MG63 (cell line): Measurements from ENCODE around the gene PCDHGA5. TPM values are rescaled to one million over a fixed set of nuclear protein-coding genes. Genes with fewer than 3 reads are reported as not detected.

Experiments
- total RNA-seq: library from RNA; depleted of rRNA; stranded (reverse); fragments of >200 nt; shearing (Covaris generic); gene quantifications from 2 replicates; pipeline ENCODE4 v1.2.3, GENCODE V29; 2014; ENCODE audit warnings: low replicate concordance; rRNA removed

PCDHGA5 gene
- total RNA-seq, 1 experiment from 2014 or later, result not detected

Other genes with a start within 250 kb of the PCDHGA5 start
- gene PCDHB4, start 242.3 kb upstream of the PCDHGA5 start, total RNA-seq, result not detected in 2 replicates
- gene PCDHB5, start 229.0 kb upstream of the PCDHGA5 start, total RNA-seq, result 2.3 TPM in 1 of 2 replicates, not detected in the other
- 0.10 TPM in 1 of 2 replicates, not detected in the other for gene PCDHB6, start 214.1 kb upstream of the PCDHGA5 start, total RNA-seq
- gene PCDHB7, start 191.5 kb upstream of the PCDHGA5 start, total RNA-seq, result 0.46 TPM in 1 of 2 replicates, not detected in the other
- gene PCDHB8, start 186.4 kb upstream of the PCDHGA5 start, total RNA-seq, result not detected in 2 replicates
- 0.10 and 1.2 TPM in 2 replicates for gene PCDHB16, start 181.8 kb upstream of the PCDHGA5 start, total RNA-seq
- 1.9 TPM in 1 of 2 replicates, not detected in the other for gene PCDHB9, start 177.0 kb upstream of the PCDHGA5 start, total RNA-seq
- gene PCDHB10, start 171.8 kb upstream of the PCDHGA5 start, total RNA-seq, result 0.10 TPM in 1 of 2 replicates, not detected in the other
- 1.0 TPM in 1 of 2 replicates, not detected in the other for gene PCDHB11, start 164.5 kb upstream of the PCDHGA5 start, total RNA-seq
- 0.16 TPM in 1 of 2 replicates, not detected in the other for gene PCDHB12, start 155.4 kb upstream of the PCDHGA5 start, total RNA-seq
- 0.40 TPM in 1 of 2 replicates, not detected in the other for gene PCDHB13, start 150.2 kb upstream of the PCDHGA5 start, total RNA-seq
- gene PCDHB14, start 140.8 kb upstream of the PCDHGA5 start, total RNA-seq, result 0.74 and 3.8 TPM in 2 replicates
- gene PCDHB15, start 118.8 kb upstream of the PCDHGA5 start, total RNA-seq, result 0.07 and 2.0 TPM in 2 replicates
- not detected in 2 replicates for gene SLC25A2, start 60.1 kb upstream of the PCDHGA5 start, total RNA-seq
- 183 and 217 TPM in 2 replicates for gene TAF7, start 43.4 kb upstream of the PCDHGA5 start, total RNA-seq
- gene PCDHGA1, start 33.6 kb upstream of the PCDHGA5 start, total RNA-seq, result 0.42 and 0.56 TPM in 2 replicates
- gene PCDHGA2, start 25.4 kb upstream of the PCDHGA5 start, total RNA-seq, result not detected in 2 replicates
- not detected in 2 replicates for gene PCDHGA3, start 20.3 kb upstream of the PCDHGA5 start, total RNA-seq
- 0.59 and 1.3 TPM in 2 replicates for gene PCDHGB1, start 14.1 kb upstream of the PCDHGA5 start, total RNA-seq
- 0.23 and 0.44 TPM in 2 replicates for gene PCDHGA4, start 9.1 kb upstream of the PCDHGA5 start, total RNA-seq
- gene PCDHGB2, start 4.2 kb upstream of the PCDHGA5 start, total RNA-seq, result 1.6 and 2.5 TPM in 2 replicates
- 0.81 TPM in 1 of 2 replicates, not detected in the other for gene PCDHGB3, start 6.1 kb downstream of the PCDHGA5 start, total RNA-seq
- gene PCDHGA6, start 9.7 kb downstream of the PCDHGA5 start, total RNA-seq, result 0.20 and 2.3 TPM in 2 replicates
- gene PCDHGA7, start 18.6 kb downstream of the PCDHGA5 start, total RNA-seq, result 0.07 and 0.67 TPM in 2 replicates
- gene PCDHGB4, start 23.5 kb downstream of the PCDHGA5 start, total RNA-seq, result 0.17 and 0.26 TPM in 2 replicates
- gene PCDHGA8, start 28.5 kb downstream of the PCDHGA5 start, total RNA-seq, result 0.03 and 0.59 TPM in 2 replicates
- gene PCDHGB5, start 33.8 kb downstream of the PCDHGA5 start, total RNA-seq, result 0.53 TPM in 1 of 2 replicates, not detected in the other
- gene PCDHGA9, start 38.6 kb downstream of the PCDHGA5 start, total RNA-seq, result not detected in 2 replicates
- not detected in 2 replicates for gene PCDHGB6, start 43.9 kb downstream of the PCDHGA5 start, total RNA-seq
- 1.0 and 1.2 TPM in 2 replicates for gene PCDHGA10, start 48.8 kb downstream of the PCDHGA5 start, total RNA-seq
- gene PCDHGB7, start 53.5 kb downstream of the PCDHGA5 start, total RNA-seq, result 0.10 TPM in 1 of 2 replicates, not detected in the other
- not detected in 2 replicates for gene PCDHGA11, start 56.9 kb downstream of the PCDHGA5 start, total RNA-seq
- not detected in 2 replicates for gene PCDHGA12, start 66.3 kb downstream of the PCDHGA5 start, total RNA-seq
- gene PCDHGC3, start 111.8 kb downstream of the PCDHGA5 start, total RNA-seq, result 42.3 and 49.8 TPM in 2 replicates
- gene PCDHGC4, start 120.9 kb downstream of the PCDHGA5 start, total RNA-seq, result not detected in 2 replicates
- gene PCDHGC5, start 124.9 kb downstream of the PCDHGA5 start, total RNA-seq, result 0.46 TPM in 1 of 2 replicates, not detected in the other